Endothelial cell of coronary artery (primary cell): ENCODE measurements around the gene PSORS1C1. TPM values are rescaled to one million over a fixed set of nuclear protein-coding genes. Genes with fewer than 3 reads are reported as not detected.

ENCODE experiments used
- total RNA-seq: library from RNA; depleted of rRNA; stranded (reverse); fragments of >200 nt; gene quantifications from 2 replicates; pipeline ENCODE4 v1.2.3, GENCODE V29; 2014

The PSORS1C1 gene, protein sequence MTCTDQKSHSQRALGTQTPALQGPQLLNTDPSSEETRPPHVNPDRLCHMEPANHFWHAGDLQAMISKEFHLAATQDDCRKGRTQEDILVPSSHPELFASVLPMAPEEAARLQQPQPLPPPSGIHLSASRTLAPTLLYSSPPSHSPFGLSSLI
- total RNA-seq: 4.8 and 11.9 TPM in 2 replicates

DNA sequence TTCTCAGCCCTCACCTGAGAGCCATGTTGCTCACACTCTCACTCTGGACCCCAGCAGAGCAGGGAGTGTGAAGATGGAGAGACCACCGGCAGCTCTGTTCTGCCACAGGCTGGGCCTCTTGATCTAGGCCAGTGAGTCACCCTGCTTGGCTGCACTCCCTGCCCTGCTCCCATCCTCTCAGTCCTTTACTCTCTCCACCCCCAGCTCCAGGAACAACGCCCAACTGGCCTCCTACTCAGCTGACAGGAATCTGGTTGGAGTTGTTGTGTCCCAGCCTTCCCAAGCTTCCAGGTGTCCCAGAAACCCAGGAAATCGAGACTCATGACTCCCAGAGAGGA is at the start of gene PSORS1C1:
TSS of gene PSORS1C1 (plus strand) at position 260 of the 338 bp plus-strand sequence. CDS start 14,833 bp downstream, outside the sequence.

DNA sequence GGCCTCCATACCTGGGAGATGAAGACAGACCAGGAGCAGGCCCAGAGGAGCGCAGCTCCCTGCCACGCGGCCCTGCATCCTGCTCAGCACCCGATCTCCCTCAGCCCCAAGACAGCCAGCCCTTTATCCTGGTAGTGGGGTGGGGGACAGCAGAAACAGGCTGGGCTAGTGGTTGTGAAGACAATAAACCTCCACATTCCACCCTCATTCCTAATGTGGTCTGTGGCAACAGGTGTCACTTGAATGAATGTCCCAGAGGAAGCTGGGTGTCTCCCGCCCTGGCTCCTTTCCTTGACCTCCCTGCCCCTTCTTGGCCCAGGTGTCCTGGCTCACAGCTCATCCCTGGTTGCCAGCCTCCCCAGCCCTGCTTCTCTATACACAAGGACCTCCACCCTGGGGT is 2.1 kb upstream of the PSORS1C1 start, which contains the start of gene C6orf15:
TSS of gene C6orf15 (minus strand) at position 98 of the 400 bp plus-strand sequence. CDS start at position 78, 20 bp downstream.

DNA sequence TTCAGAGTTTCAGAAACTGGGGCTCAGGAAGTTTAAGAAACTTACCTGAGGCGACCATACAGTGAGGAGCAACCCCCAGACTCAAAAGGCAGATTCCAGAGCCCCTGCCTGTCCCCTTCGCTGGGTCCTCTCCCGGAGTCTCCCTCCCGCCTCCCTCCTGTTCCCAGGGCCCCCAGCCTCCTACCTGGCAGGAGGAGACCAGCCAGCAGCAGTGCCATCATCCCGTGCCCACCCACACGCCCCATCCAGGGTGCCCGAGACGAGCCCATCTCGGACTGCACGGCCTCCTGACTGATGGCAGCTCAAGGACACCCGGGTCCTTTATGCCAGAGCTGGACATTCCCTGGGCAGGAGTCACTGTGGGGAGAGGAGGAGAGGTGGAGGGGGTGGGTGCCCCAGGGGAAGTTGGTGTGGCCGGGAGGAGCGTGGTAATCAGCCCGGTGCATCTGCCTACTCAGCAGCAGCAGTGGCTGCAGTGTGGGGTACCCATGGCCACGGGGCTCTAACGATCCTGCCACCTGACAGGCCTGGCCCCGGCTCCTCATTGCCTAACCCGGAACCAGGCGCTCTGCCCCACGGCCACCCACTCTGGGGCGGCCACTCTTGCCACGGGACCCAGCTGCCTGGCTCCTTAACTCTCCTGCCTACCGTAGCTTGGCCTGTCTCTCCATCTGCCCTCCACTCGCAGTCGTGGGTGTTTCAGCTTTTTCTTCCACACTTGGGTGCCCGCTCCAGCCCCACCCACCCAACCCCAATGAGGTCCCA is 5.7 kb downstream of the PSORS1C1 start, which contains the start of gene CDSN:
TSS of gene CDSN (minus strand) at position 296 of the 765 bp plus-strand sequence. CDS start at position 269, 27 bp downstream.

DNA sequence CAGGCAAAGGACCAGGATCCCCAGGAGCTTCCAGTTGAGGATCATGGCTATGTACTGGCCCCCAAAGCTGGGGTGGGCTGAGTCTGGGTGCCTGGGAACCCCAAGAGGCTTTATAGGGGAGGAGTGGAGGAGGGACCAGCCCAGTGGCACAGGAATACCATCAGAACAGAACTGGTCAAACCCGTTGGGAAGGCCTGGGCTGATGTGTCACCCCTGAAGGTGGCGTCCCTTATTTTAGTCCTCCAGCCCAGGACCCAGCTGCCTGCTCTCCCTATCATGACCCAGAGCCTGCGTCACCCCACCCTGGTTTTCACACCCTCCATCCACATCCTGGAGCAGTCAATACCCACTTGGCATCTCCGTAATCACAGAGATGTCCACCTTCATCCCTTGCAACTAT is 24.4 kb downstream of the PSORS1C1 start, which contains the start of gene PSORS1C2:
TSS of gene PSORS1C2 (minus strand) at position 85 of the 400 bp plus-strand sequence. CDS start at position 45, 40 bp downstream.

DNA sequence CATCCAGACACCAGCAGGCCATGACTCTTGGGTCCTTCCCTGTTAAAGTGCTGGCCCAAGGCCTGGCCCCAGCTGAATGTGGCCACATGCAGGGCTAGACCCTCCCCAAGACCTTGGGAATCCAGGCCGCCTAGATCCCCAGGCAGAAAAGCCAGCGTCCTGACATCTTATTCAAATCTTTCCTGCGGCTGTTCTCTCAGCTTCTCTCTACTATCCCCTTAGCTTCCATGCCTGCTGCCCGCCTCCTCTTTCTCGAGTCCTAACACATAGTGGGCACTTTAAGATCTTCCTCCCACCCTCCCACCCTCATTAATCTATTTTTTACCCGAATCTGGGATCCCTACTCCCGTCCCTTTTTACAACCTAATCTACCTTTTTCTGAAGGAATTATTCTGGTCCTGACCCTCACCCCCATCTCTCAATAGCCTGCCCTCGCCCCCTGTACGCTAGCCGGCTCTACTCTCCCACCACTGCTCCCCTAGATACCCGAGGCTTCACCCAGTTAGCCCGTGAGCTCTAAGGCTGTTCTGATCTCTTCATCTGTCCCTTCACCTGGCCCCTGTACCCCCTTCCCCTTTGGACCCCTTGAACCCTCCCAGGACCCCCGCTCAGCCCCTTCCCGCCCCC is 43.0 kb downstream of the PSORS1C1 start, which contains the start of gene CCHCR1:
TSS of gene CCHCR1 (minus strand) at position 290 of the 627 bp plus-strand sequence. CDS start at position 88, 202 bp downstream.

DNA sequence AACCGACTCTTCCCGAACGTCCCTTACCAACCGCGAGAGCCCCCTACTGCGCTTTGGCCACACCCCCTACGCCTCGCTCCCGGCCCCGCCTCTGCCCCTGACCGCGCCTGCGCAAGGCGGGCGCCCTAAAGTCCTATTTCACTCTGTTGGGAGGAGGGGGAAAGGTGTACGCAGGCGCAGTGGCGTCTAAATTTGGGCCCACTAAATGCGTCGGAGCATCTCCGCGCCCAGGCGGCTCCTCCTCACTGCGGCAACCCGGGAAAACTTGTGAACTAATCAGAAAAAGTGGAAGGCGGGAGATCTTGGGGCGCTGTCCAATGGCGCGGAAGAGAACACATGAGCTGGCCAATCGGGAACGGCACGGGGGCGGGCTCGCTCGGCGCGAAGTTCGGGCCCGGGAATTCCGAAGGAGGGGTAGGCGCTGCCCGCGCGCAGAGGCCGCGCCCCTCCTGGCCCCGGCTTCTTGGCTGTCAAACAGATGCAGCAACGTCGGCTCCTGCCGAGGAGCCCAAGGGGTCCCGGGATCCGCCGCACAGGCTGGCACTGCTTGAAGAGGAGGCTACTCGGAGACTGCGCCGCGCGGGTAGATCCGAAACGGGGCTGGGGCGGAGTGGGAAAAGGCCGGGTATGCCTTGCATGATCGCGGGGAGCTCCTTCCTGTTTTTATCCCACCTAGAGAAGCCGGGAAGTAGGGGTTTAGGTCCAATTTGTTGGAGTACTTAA is 43.7 kb downstream of the PSORS1C1 start, which contains the start of gene TCF19:
TSS of gene TCF19 (plus strand) at position 450 of the 723 bp plus-strand sequence. CDS start 881 bp downstream, outside the sequence.

DNA sequence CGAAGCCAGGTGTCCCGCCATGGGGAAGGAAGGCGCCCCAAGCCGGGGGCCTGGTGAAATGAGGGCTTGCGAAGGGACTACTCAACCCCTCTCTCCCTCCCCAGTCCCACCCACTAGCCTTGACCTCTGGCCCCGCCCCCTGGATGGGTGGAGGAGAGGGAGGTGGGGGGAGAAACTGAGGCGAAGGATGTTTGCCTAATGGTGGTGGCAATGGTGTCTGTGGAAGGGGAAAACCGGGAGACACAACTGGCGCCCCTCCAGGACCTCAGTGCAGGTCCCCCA is 55.9 kb downstream of the PSORS1C1 start, which contains the start of gene POU5F1:
TSS of gene POU5F1 (minus strand) at position 83 of the 282 bp plus-strand sequence. CDS start at position 21, 62 bp downstream.

Other genes with a start within 250 kb of the PSORS1C1 start
- 5.6 and 12.7 TPM in 2 replicates for gene DDR1, start 230.3 kb upstream of the PSORS1C1 start, total RNA-seq
- gene GTF2H4, start 206.6 kb upstream of the PSORS1C1 start, total RNA-seq: 12.6 and 17.6 TPM in 2 replicates
- 15.1 and 17.4 TPM in 2 replicates for gene VARS2, start 200.6 kb upstream of the PSORS1C1 start, total RNA-seq
- not detected in 2 replicates for gene SFTA2, start 182.6 kb upstream of the PSORS1C1 start, total RNA-seq
- not detected in 2 replicates for gene MUCL3, start 173.8 kb upstream of the PSORS1C1 start, total RNA-seq
- gene MUC21, start 131.1 kb upstream of the PSORS1C1 start, total RNA-seq: not detected in 2 replicates
- not detected in 2 replicates for gene MUC22, start 104.3 kb upstream of the PSORS1C1 start, total RNA-seq
- not detected in 2 replicates for gene C6orf15, start 2.2 kb upstream of the PSORS1C1 start, total RNA-seq
- under 0.01 TPM in 1 of 2 replicates, not detected in the other for gene CDSN, start 5.6 kb downstream of the PSORS1C1 start, total RNA-seq
- gene PSORS1C2, start 24.3 kb downstream of the PSORS1C1 start, total RNA-seq: not detected in 2 replicates
- 14.2 and 18.2 TPM in 2 replicates for gene CCHCR1, start 43.0 kb downstream of the PSORS1C1 start, total RNA-seq
- gene TCF19, start 43.8 kb downstream of the PSORS1C1 start, total RNA-seq: 9.7 and 17.5 TPM in 2 replicates
- gene POU5F1, start 55.9 kb downstream of the PSORS1C1 start, total RNA-seq: not detected in 2 replicates
- 215 and 419 TPM in 2 replicates for gene HLA-C, start 157.3 kb downstream of the PSORS1C1 start, total RNA-seq
- gene HLA-B, start 242.4 kb downstream of the PSORS1C1 start, total RNA-seq: 212 and 305 TPM in 2 replicates